Spleen (tissue), 7 donors: ENCODE results near the gene ZNF385B.

Experiments
- CTCF ChIP-seq, 11 experiments: fragments of 200-600 bp in 7 of 11; fragments of 450-650 bp in 4 of 11; sonication (generic) in 4 of 11; IDR thresholded peaks in 8 of 11; conservative IDR thresholded peaks in 3 of 11; 1 replicate in 7 of 11; 2 replicates in 4 of 11; pipeline versions ENCODE4 v1.4.0 to v1.8.0; 2016 to 2021; ENCODE audit warnings: antibody characterized with exemption in 11 of 11, inconsistent platforms in 4 of 11, mild to moderate bottlenecking in 1 of 11
- POLR2A ChIP-seq, 3 donors: fragments of 450-650 bp; IDR thresholded peaks; one replicate each; pipeline ENCODE4 v1.5.1; 2017; ENCODE audit warnings: antibody characterized with exemption in 3 of 3, mild to moderate bottlenecking in 1 of 3
- donor health status: DM: no; HTN: no; CAD: no; lungs with moderate emphysema.
- donor health status: DM: no; HTN: no; CAD: no.
- donor health status: DM: no; HTN: no; CAD: no.

GRCh38 chr2:179581605-179582004 is 279.8 kb downstream of the ZNF385B start:
- TF ChIP-seq CTCF (IDR thresholded peaks at IDR 0.05 in 8 of 11, conservative IDR thresholded peaks at IDR 0.05 in 3 of 11), result no peak
- no peak for TF ChIP-seq POLR2A (IDR thresholded peaks at IDR 0.05)
